UCSD-AML1 (cell line): ENCODE measurements around the gene EDEM2.
"Not testable (repeated sequence)": the region's sequence is repeated elsewhere in the genome, so short reads cannot be mapped to it uniquely, and the experiment has no call there.

Experiments used
- DNase-seq: peaks from one replicate; lab custom pipeline; 2025; ENCODE audit not compliant: unreplicated experiment; lab: John Stamatoyannopoulos, UW

EDEM2 gene

GRCh38 chr20:35146920-35147574 lies at the start of gene EDEM2:
Gene EDEM2, minus strand, starts transcription at chr20:35147336. Its CDS starts 78 bp downstream, at chr20:35147258.
- peak; percentile 95 for DNase-seq

- no peak for DNase-seq
Observed at GRCh38 chr20:35196313-35196712, 49.2 kb upstream of the EDEM2 start.

GRCh38 chr20:35193031-35193791 lies 46.1 kb upstream of the EDEM2 start:
- DNase-seq: not testable (repeated sequence)

GRCh38 chr20:35192118-35192872 lies 45.2 kb upstream of the EDEM2 start:
- no peak for DNase-seq

- no peak for DNase-seq
Observed at GRCh38 chr20:35191419-35192117, 44.4 kb upstream of the EDEM2 start.

- no peak for DNase-seq
Observed at GRCh38 chr20:35190556-35190955, 43.4 kb upstream of the EDEM2 start.

GRCh38 chr20:35189223-35189622 lies 42.1 kb upstream of the EDEM2 start:
- not testable (repeated sequence) for DNase-seq

GRCh38 chr20:35187584-35188190 lies 40.6 kb upstream of the EDEM2 start:
- no peak for DNase-seq

- not testable (repeated sequence) for DNase-seq
Observed at GRCh38 chr20:35186691-35187289, 39.7 kb upstream of the EDEM2 start.

GRCh38 chr20:35181731-35182130 lies 34.6 kb upstream of the EDEM2 start:
- DNase-seq: no peak

GRCh38 chr20:35180266-35180665 lies 33.1 kb upstream of the EDEM2 start:
- no peak for DNase-seq

- no peak for DNase-seq
Observed at GRCh38 chr20:35179292-35180212, 32.4 kb upstream of the EDEM2 start.

- no peak for DNase-seq
Observed at GRCh38 chr20:35176132-35176531, 29.0 kb upstream of the EDEM2 start.

GRCh38 chr20:35174458-35175216 lies 27.5 kb upstream of the EDEM2 start:
- no peak for DNase-seq

GRCh38 chr20:35173576-35174192 lies 26.5 kb upstream of the EDEM2 start:
- no peak for DNase-seq

GRCh38 chr20:35172434-35172806 lies 25.3 kb upstream of the EDEM2 start:
- no peak for DNase-seq

- DNase-seq: peak; percentile 82
Observed at GRCh38 chr20:35171753-35172433, 24.8 kb upstream of the EDEM2 start, which contains the start of gene PROCR. Gene PROCR, plus strand, starts transcription at chr20:35172072. Its CDS starts 83 bp downstream, at chr20:35172155.

GRCh38 chr20:35171438-35171752 lies 24.3 kb upstream of the EDEM2 start:
- DNase-seq: no peak
